GM12892 (cell line): ENCODE measurements around the gene SCAND1.
"Not testable (repeated sequence)": the region's sequence is repeated elsewhere in the genome, so short reads cannot be mapped to it uniquely, and the experiment has no call there.

Experiments
- DNase-seq: peaks from one replicate; pipeline ENCODE4 v3.0.0; 2011; ENCODE audit not compliant: insufficient read length
- FAIRE-seq: peaks from 2 replicates; lab custom pipeline; 2011; peaks lifted over from hg19 to GRCh38; lab: Jason Lieb, UNC
- POLR2A ChIP-seq: IDR thresholded peaks from 2 replicates; pipeline ENCODE4 v1.6.1; 2011; ENCODE audit warnings: low read depth, low read length, control low read depth
- POLR2AphosphoS5 ChIP-seq: IDR thresholded peaks from 2 replicates; pipeline ENCODE4 v1.6.1; 2011; ENCODE audit warnings: low read depth, low read length, control low read depth
- TAF1 ChIP-seq: IDR thresholded peaks from 2 replicates; pipeline ENCODE4 v1.6.1; 2011; ENCODE audit warnings: low read depth, mild to moderate bottlenecking, control low read depth, low read length, borderline replicate concordance

Gene SCAND1

GRCh38 chr20:35953387-35954199 is 709 bp downstream of the SCAND1 start:
- DNase-seq (peak; percentile 40), FAIRE-seq (peak; percentile 30)
- TF ChIP-seq POLR2AphosphoS5 (no peak; the same call in 1 of the 2 replicates), TAF1 (no peak), POLR2A (no peak; the same call in 1 of the 2 replicates)

DNA sequence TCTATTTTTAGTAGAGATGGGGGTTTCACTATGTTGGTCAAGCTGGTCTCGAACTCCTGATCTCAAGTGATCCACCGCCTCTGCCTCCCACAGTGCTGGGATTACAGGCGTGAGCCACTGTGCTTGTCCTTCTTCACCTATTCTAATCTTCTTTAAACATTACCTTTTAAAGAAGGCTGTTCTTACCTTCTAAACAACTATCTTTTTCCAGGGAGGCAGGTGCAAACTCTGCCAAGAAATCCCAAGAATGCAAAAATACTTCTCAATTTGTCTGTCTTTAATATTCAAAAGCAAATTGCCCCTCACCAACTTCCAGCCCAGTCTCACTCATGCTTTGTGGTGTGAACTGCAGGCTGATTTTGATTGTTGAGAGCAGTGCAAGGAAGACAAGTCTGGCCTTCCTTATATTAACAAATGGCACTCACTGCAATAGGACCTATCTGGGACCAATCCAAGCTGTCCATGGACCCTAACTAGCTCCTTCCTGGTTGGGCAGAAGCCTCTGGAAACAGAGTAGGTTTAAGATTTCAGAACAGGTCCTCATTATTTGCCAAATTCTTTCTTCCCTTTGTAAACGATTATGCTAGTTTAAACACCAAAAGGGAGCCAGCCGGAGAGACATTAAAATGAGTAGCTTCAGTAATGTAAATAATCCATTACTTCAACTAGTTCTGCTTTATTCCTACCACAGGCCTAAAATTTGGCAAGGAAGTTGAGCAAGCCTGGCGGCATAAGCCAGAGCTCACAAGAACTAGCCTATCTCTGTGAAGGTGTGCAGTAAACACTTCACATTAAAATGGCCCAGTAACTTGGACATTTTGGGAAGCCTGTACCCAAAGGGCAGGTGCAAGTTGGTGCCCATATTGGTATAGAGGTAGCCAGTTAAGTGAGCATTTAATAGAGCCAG is 1.6 kb downstream of the SCAND1 start:
- no peak for FAIRE-seq

DNA sequence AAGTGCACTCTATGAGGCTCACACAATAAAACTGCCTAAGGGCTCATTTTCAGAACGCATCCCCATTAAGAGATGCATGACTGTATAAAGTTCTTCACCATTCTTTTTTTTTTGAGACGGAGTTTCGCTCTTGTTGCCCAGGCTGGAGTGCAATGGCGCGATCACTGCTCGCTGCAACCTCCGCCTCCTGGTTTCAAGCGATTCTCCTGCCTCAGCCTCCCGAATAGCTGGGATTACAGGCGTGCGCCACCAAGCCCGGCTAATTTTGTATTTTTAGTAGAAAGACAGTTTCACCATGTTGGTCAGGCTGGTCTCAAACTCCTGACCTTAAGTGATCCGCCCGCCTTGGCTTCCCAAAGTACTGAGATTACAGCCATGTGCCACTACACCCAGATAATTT is 2.2 kb downstream of the SCAND1 start:
- DNase-seq, FAIRE-seq: not testable (repeated sequence)

More for the DNA sequence above, 1.6 kb downstream of the SCAND1 start:
- DNase-seq, result no peak
- TF ChIP-seq POLR2A (no peak), POLR2AphosphoS5 (peak; percentile 38), TAF1 (no peak)

GRCh38 chr20:35950093-35950492 is 4.2 kb downstream of the SCAND1 start:
- DNase-seq (no peak), FAIRE-seq (no peak)
- TF ChIP-seq POLR2AphosphoS5 (no peak), TAF1 (no peak), POLR2A (no peak)

GRCh38 chr20:35947907-35948306 is 6.4 kb downstream of the SCAND1 start:
- FAIRE-seq, result no peak
- DNase-seq, result no peak
- TF ChIP-seq POLR2AphosphoS5 (no peak), POLR2A (no peak), TAF1 (no peak)

- FAIRE-seq (no peak), DNase-seq (no peak)
- TF ChIP-seq TAF1 (no peak), POLR2A (no peak), POLR2AphosphoS5 (no peak)
Measured at GRCh38 chr20:35947489-35947888, 6.8 kb downstream of the SCAND1 start.

DNA sequence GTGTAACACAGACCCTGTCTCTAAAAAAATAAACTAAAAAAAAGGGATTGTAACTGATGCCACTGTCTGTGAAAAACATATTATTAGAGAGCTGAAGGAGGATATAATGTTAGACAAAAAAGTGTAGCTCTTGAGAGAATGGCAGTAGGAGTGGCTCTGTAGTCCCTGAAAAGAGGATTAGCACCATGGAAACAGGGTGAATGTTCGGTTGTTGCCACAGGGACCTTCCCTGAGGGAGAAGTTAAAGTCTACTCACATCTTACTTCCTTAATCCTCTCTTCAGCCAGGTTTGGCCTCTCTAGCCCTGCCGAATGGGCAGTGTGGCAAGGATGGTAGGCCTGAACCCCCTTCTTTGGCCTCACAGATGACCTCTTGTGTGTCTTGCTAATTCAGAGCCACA is 12.1 kb downstream of the SCAND1 start:
- TF ChIP-seq POLR2A, result no peak
- TF ChIP-seq POLR2AphosphoS5, result no peak
- TF ChIP-seq TAF1, result no peak
- no peak for FAIRE-seq
- DNase-seq, result no peak

GRCh38 chr20:35941620-35942019 is 12.7 kb downstream of the SCAND1 start:
- TF ChIP-seq TAF1, result no peak
- no peak for TF ChIP-seq POLR2AphosphoS5
- no peak for TF ChIP-seq POLR2A
- DNase-seq (no peak), FAIRE-seq (no peak)

- FAIRE-seq (no peak), DNase-seq (no peak)
- TF ChIP-seq POLR2A, result no peak
- TF ChIP-seq POLR2AphosphoS5, result no peak
- no peak for TF ChIP-seq TAF1
Measured at GRCh38 chr20:35939264-35939663, 15.0 kb downstream of the SCAND1 start.

- no peak for DNase-seq
- TF ChIP-seq TAF1 (no peak), POLR2AphosphoS5 (no peak), POLR2A (no peak)
- no peak for FAIRE-seq
Measured at GRCh38 chr20:35934050-35934449, 20.3 kb downstream of the SCAND1 start.

DNA sequence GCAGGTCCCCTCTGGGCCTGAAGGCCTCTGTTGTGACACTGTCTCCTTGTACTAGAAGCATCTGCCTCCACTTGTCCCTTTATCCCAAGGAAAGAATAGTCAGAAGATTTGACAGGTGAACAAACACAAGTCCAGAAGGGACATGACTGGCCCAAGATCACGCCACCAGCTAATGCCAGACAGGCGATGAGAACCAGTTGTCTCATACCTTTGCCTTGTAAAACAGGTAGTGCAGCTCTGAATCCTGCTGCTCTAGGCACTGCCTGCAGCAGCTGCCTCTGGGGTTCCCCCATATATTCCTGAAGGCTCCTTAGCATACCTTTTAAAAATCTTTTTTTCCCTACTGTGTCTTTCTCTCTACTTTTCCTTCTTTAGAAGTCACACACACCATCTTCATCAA is 25.0 kb downstream of the SCAND1 start:
- FAIRE-seq, result no peak
- no peak for TF ChIP-seq POLR2AphosphoS5
- DNase-seq, result no peak

GRCh38 chr20:35920523-35920922 is 33.8 kb downstream of the SCAND1 start:
- DNase-seq (no peak), FAIRE-seq (no peak)
- no peak for TF ChIP-seq TAF1
- TF ChIP-seq POLR2AphosphoS5, result no peak
- TF ChIP-seq POLR2A, result no peak
